WTC11 (cell line): ENCODE measurements around the gene TLR10. TPM values are rescaled to one million over a fixed set of nuclear protein-coding genes. Genes with fewer than 3 reads are reported as not detected.

Experiments used
- ATAC-seq: fragments of 200-7000 bp; cut with Tn5 transposase; 2 replicates; pipeline ENCODE4 v1.10.0; 2021; ENCODE audit warnings: mild to moderate bottlenecking, moderate library complexity
- CTCF ChIA-PET: fragments of 300-600 bp; sonication (Branson Sonifier 250); formaldehyde crosslinking; loops from one replicate; lab custom pipeline; 2021; ENCODE audit warnings: antibody characterized with exemption; lab: Charles Lee
- POLR2A ChIA-PET: fragments of 350-600 bp; sonication (Branson Sonifier 250); formaldehyde crosslinking; loops from one replicate; lab custom pipeline; 2021; ENCODE audit warnings: antibody characterized with exemption; lab: Charles Lee
- DNase-seq: peaks from one replicate; pipeline ENCODE4 v3.0.0; 2021; ENCODE audit warnings: low spot score
- H3K27ac Mint-ChIP-seq: 2 replicates; pipeline ENCODE4 v1.8.0; 2021; ENCODE audit warnings: mixed read lengths
- H3K27me3 Mint-ChIP-seq: 2 replicates; pipeline ENCODE4 v1.8.0; 2021; ENCODE audit warnings: low read depth, mild to moderate bottlenecking, moderate library complexity, mixed read lengths
- H3K36me3 Mint-ChIP-seq: 2 replicates; pipeline ENCODE4 v1.8.0; 2021; ENCODE audit warnings: mixed read lengths
- H3K4me1 Mint-ChIP-seq: 2 replicates; pipeline ENCODE4 v1.8.0; 2022; ENCODE audit warnings: mixed read lengths
- H3K4me3 Mint-ChIP-seq: 2 replicates; pipeline ENCODE4 v1.8.0; 2021; ENCODE audit warnings: mild to moderate bottlenecking, moderate library complexity, mixed read lengths
- H3K9me3 Mint-ChIP-seq: 2 replicates; pipeline ENCODE4 v1.8.0; 2021; ENCODE audit warnings: mixed read lengths
- ELF4 ChIP-seq: sonication (generic); formaldehyde crosslinking; IDR thresholded peaks from 2 replicates; pipeline ENCODE4 v1.8.1; 2022; ENCODE audit warnings: low read depth, mild to moderate bottlenecking, moderate library complexity, missing genetic modification reagents
- FOXK1 ChIP-seq: sonication (generic); formaldehyde crosslinking; IDR thresholded peaks from 2 replicates; pipeline ENCODE4 v1.8.0; 2022; ENCODE audit warnings: mild to moderate bottlenecking, moderate library complexity, missing genetic modification reagents
- IRF2 ChIP-seq: sonication (generic); formaldehyde crosslinking; IDR thresholded peaks from 2 replicates; pipeline ENCODE4 v1.8.0; 2022; ENCODE audit warnings: low read depth, missing genetic modification reagents, borderline replicate concordance
- JUN ChIP-seq: sonication (generic); formaldehyde crosslinking; IDR thresholded peaks from 2 replicates; pipeline ENCODE4 v1.8.0; 2023; ENCODE audit warnings: mild to moderate bottlenecking, missing genetic modification reagents
- KAT7 ChIP-seq: sonication (generic); formaldehyde crosslinking; IDR thresholded peaks from 2 replicates; pipeline ENCODE4 v1.8.1; 2023; ENCODE audit warnings: missing genetic modification reagents, mild to moderate bottlenecking, borderline replicate concordance
- MYBL2 ChIP-seq: sonication (generic); formaldehyde crosslinking; IDR thresholded peaks from 2 replicates; pipeline ENCODE4 v1.8.1; 2023; ENCODE audit warnings: mild to moderate bottlenecking, moderate library complexity, missing genetic modification reagents
- SP1 ChIP-seq: sonication (generic); formaldehyde crosslinking; conservative IDR thresholded peaks from 2 replicates; pipeline ENCODE4 v1.8.1; 2022; ENCODE audit warnings: missing genetic modification reagents
- TEAD1 ChIP-seq: sonication (generic); formaldehyde crosslinking; IDR thresholded peaks from 2 replicates; pipeline ENCODE4 v1.8.0; 2022; ENCODE audit warnings: mild to moderate bottlenecking, missing genetic modification reagents
- TP53 ChIP-seq: sonication (generic); formaldehyde crosslinking; IDR thresholded peaks from 2 replicates; pipeline ENCODE4 v1.8.1; 2023; ENCODE audit warnings: mild to moderate bottlenecking, missing genetic modification reagents
- ZBTB21 ChIP-seq: sonication (generic); formaldehyde crosslinking; IDR thresholded peaks from 2 replicates; pipeline ENCODE4 v1.8.1; 2023; ENCODE audit warnings: mild to moderate bottlenecking, missing genetic modification reagents, borderline replicate concordance
- ZNF232 ChIP-seq: sonication (generic); formaldehyde crosslinking; IDR thresholded peaks from 2 replicates; pipeline ENCODE4 v1.8.0; 2022; ENCODE audit warnings: mild to moderate bottlenecking, missing genetic modification reagents
- ZNF416 ChIP-seq: fragments of 250-450 bp; sonication (Bioruptor Pico); IDR thresholded peaks from 2 replicates; pipeline ENCODE4 v1.9.0; 2021; ENCODE audit warnings: mild to moderate bottlenecking, inconsistent platforms
- ZNF671 ChIP-seq: fragments of 250-450 bp; sonication (Bioruptor Pico); IDR thresholded peaks from 2 replicates; pipeline ENCODE4 v1.8.0; 2021; ENCODE audit warnings: mild to moderate bottlenecking
- total RNA-seq: library from RNA; stranded (reverse); gene quantifications from 3 replicates; pipeline ENCODE4 v1.2.3, GENCODE V29; 2021
- TF ChIP-seq, protein P1 (sequence below): sonication (generic); formaldehyde crosslinking; IDR thresholded peaks from 2 replicates; pipeline ENCODE4 v1.8.1; 2023; ENCODE audit warnings: mild to moderate bottlenecking, missing genetic modification reagents, moderate library complexity
- TF ChIP-seq, protein P2 (sequence below): sonication (generic); formaldehyde crosslinking; IDR thresholded peaks from 2 replicates; pipeline ENCODE4 v1.8.0; 2022; ENCODE audit warnings: mild to moderate bottlenecking, missing genetic modification reagents
- TF ChIP-seq, protein P3 (sequence below): fragments of 200-600 bp; IDR thresholded peaks from 2 replicates; pipeline ENCODE4 v1.8.0; 2022; ENCODE audit warnings: antibody characterized with exemption
- TF ChIP-seq, protein P4 (sequence below): fragments of 250-450 bp; sonication (Bioruptor Pico); IDR thresholded peaks from 2 replicates; pipeline ENCODE4 v1.9.0; 2021; ENCODE audit warnings: mild to moderate bottlenecking
- TF ChIP-seq, protein P5 (sequence below): sonication (generic); formaldehyde crosslinking; IDR thresholded peaks from 2 replicates; pipeline ENCODE4 v1.8.0; 2023; ENCODE audit warnings: mild to moderate bottlenecking, missing genetic modification reagents
- TF ChIP-seq, protein P6 (sequence below): sonication (generic); formaldehyde crosslinking; IDR thresholded peaks from 2 replicates; pipeline ENCODE4 v1.8.0; 2023; ENCODE audit warnings: missing genetic modification reagents

Gene TLR10
- total RNA-seq, 1 experiment from 2014 or later = not detected

DNA sequence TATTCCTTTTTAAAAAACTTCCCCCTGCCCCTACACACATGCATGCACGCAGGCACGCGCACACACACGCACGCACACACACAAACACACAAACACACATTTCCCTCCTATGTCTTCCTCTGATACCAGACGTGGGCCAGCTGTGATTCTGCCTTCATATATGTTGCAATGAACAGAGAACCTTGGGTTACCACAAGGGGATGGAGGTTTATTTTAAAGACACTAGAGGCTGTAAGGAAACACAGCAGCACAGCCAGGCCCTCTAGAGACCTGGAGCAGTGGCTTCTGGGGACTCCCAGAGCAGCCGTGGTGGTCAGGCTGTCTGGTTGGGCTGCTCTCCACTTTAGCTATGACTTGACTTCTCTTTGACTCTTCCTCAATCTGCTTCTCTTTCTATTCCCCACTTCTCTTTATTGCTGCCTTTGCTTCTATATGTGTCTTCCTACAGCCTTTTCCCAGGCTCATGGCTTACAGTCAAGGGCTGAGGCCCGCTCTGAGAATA lies 3.2 kb upstream of the TLR10 start:
- ATAC-seq (no peak; the same call in 1 of the 2 replicates), DNase-seq (no peak)
- no peaks in the 10 kb centered on the region for H3K4me1 Mint-ChIP-seq
- no peak overlapping the region for H3K27ac Mint-ChIP-seq
- H3K4me3 Mint-ChIP-seq = no peak overlapping the region
- CTCF ChIA-PET = interaction anchor here (0.8 to 1.5 kb wide), 2 partner anchors 27 to 75 kb away, joined by 3 to 5 read pairs; no protein-coding TSS in a partner anchor
- H3K36me3 Mint-ChIP-seq = no peaks in the 10 kb centered on the region
- POLR2A ChIA-PET = no interaction called here
- H3K27me3 Mint-ChIP-seq = peaks cover 2% of the 10 kb centered on the region; the same call in 1 of the 2 replicates
- no peak for TF ChIP-seq TP53
- peaks cover 4% of the 10 kb centered on the region; the same call in 1 of the 2 replicates for H3K9me3 Mint-ChIP-seq

DNA sequence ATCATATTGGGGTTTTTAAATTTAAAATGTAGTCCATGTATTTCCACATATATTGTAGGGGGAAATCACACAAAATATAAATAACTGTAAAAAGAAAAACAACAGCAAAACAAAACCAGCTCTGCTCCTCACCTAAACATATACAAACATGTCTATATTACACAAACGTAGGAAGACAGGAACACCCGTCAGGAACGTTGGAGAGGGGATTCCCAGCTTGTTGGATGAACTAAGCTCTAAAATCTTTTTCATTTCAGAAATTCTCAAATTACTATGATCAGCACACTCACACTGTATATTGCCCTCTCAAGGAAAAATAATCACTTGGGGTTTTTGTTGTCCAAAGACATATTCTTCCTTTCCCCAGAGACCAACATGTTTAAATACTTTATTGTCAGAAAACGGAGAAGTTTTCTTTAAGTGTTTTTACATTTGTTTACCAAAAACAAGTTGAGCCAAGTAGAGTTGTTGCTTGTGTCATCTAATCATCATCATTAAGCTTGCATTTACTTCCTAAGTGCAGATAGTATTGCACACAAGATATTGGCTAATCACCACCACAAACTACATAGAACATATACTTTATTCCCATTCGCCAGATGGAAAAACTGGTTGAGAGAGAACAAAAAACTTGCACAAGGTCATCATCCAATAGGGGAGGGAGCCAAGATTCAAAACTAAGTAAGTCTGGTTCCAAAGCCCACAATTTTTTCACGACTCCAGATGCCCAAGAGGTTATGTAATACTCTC lies 2.4 kb upstream of the TLR10 start:
- ChIA-PET CTCF (interaction anchor here (1.5 to 5.7 kb wide), 2 partner anchors 26 to 75 kb away, joined by 5 to 65 read pairs; no protein-coding TSS in a partner anchor), POLR2A (no interaction called here)
- H3K27ac Mint-ChIP-seq = no peak overlapping the region
- no peaks in the 10 kb centered on the region for H3K4me1 Mint-ChIP-seq
- H3K9me3 Mint-ChIP-seq = peaks cover 4% of the 10 kb centered on the region; the same call in 1 of the 2 replicates
- TF ChIP-seq, protein P1, sequence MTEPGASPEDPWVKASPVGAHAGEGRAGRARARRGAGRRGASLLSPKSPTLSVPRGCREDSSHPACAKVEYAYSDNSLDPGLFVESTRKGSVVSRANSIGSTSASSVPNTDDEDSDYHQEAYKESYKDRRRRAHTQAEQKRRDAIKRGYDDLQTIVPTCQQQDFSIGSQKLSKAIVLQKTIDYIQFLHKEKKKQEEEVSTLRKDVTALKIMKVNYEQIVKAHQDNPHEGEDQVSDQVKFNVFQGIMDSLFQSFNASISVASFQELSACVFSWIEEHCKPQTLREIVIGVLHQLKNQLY (CRISPR knock-in tag) = no peak
- TF ChIP-seq TEAD1 (CRISPR knock-in tag) = no peak
- TF ChIP-seq FOXK1 = no peak
- TF ChIP-seq JUN = no peak
- TF ChIP-seq ZNF232 (CRISPR knock-in tag) = no peak
- no peak for TF ChIP-seq MYBL2 (CRISPR knock-in tag)
- TF ChIP-seq, protein P2, sequence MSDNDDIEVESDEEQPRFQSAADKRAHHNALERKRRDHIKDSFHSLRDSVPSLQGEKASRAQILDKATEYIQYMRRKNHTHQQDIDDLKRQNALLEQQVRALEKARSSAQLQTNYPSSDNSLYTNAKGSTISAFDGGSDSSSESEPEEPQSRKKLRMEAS (CRISPR knock-in tag) = no peak
- TF ChIP-seq ZNF671 (CRISPR knock-in tag) = no peak
- TF ChIP-seq KAT7 (CRISPR knock-in tag) = no peak
- TF ChIP-seq, protein P3, sequence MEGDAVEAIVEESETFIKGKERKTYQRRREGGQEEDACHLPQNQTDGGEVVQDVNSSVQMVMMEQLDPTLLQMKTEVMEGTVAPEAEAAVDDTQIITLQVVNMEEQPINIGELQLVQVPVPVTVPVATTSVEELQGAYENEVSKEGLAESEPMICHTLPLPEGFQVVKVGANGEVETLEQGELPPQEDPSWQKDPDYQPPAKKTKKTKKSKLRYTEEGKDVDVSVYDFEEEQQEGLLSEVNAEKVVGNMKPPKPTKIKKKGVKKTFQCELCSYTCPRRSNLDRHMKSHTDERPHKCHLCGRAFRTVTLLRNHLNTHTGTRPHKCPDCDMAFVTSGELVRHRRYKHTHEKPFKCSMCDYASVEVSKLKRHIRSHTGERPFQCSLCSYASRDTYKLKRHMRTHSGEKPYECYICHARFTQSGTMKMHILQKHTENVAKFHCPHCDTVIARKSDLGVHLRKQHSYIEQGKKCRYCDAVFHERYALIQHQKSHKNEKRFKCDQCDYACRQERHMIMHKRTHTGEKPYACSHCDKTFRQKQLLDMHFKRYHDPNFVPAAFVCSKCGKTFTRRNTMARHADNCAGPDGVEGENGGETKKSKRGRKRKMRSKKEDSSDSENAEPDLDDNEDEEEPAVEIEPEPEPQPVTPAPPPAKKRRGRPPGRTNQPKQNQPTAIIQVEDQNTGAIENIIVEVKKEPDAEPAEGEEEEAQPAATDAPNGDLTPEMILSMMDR = no peak
- no peak for TF ChIP-seq ELF4 (CRISPR knock-in tag)
- TF ChIP-seq, protein P4, sequence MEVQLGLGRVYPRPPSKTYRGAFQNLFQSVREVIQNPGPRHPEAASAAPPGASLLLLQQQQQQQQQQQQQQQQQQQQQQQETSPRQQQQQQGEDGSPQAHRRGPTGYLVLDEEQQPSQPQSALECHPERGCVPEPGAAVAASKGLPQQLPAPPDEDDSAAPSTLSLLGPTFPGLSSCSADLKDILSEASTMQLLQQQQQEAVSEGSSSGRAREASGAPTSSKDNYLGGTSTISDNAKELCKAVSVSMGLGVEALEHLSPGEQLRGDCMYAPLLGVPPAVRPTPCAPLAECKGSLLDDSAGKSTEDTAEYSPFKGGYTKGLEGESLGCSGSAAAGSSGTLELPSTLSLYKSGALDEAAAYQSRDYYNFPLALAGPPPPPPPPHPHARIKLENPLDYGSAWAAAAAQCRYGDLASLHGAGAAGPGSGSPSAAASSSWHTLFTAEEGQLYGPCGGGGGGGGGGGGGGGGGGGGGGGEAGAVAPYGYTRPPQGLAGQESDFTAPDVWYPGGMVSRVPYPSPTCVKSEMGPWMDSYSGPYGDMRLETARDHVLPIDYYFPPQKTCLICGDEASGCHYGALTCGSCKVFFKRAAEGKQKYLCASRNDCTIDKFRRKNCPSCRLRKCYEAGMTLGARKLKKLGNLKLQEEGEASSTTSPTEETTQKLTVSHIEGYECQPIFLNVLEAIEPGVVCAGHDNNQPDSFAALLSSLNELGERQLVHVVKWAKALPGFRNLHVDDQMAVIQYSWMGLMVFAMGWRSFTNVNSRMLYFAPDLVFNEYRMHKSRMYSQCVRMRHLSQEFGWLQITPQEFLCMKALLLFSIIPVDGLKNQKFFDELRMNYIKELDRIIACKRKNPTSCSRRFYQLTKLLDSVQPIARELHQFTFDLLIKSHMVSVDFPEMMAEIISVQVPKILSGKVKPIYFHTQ (CRISPR knock-in tag) = no peak
- TF ChIP-seq, protein P5, sequence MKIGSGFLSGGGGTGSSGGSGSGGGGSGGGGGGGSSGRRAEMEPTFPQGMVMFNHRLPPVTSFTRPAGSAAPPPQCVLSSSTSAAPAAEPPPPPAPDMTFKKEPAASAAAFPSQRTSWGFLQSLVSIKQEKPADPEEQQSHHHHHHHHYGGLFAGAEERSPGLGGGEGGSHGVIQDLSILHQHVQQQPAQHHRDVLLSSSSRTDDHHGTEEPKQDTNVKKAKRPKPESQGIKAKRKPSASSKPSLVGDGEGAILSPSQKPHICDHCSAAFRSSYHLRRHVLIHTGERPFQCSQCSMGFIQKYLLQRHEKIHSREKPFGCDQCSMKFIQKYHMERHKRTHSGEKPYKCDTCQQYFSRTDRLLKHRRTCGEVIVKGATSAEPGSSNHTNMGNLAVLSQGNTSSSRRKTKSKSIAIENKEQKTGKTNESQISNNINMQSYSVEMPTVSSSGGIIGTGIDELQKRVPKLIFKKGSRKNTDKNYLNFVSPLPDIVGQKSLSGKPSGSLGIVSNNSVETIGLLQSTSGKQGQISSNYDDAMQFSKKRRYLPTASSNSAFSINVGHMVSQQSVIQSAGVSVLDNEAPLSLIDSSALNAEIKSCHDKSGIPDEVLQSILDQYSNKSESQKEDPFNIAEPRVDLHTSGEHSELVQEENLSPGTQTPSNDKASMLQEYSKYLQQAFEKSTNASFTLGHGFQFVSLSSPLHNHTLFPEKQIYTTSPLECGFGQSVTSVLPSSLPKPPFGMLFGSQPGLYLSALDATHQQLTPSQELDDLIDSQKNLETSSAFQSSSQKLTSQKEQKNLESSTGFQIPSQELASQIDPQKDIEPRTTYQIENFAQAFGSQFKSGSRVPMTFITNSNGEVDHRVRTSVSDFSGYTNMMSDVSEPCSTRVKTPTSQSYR (CRISPR knock-in tag) = no peak
- TF ChIP-seq, protein P6, sequence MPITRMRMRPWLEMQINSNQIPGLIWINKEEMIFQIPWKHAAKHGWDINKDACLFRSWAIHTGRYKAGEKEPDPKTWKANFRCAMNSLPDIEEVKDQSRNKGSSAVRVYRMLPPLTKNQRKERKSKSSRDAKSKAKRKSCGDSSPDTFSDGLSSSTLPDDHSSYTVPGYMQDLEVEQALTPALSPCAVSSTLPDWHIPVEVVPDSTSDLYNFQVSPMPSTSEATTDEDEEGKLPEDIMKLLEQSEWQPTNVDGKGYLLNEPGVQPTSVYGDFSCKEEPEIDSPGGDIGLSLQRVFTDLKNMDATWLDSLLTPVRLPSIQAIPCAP = no peak
- TF ChIP-seq ZBTB21 (CRISPR knock-in tag) = no peak
- no peak for TF ChIP-seq ZNF416 (CRISPR knock-in tag)
- TF ChIP-seq SP1 (CRISPR knock-in tag) = no peak
- no peak for TF ChIP-seq IRF2 (CRISPR knock-in tag)
- no peak overlapping the region for H3K4me3 Mint-ChIP-seq
- no peak for DNase-seq
- no peaks in the 10 kb centered on the region for H3K36me3 Mint-ChIP-seq
- peaks cover 2% of the 10 kb centered on the region; the same call in 1 of the 2 replicates for H3K27me3 Mint-ChIP-seq
- no peak for ATAC-seq
